Endothelial cell of umbilical vein (primary cell): ENCODE data around the gene TSPEAR. TPM values are rescaled to one million over a fixed set of nuclear protein-coding genes. Genes with fewer than 3 reads are reported as not detected.

Experiments
- BruUV-seq: library from RNA; stranded (reverse); fragments of 400-500 nt; replicated peaks from 2 replicates; lab custom pipeline; 2021; lab: Mats Ljungman, UMichigan
- CTCF ChIA-PET: fragments of 300-600, 350-600 bp; sonication (Branson Sonifier 250); formaldehyde crosslinking; loops from one replicate; lab custom pipeline; 2021; ENCODE audit warnings: antibody characterized with exemption, inconsistent platforms; lab: Charles Lee
- POLR2A ChIA-PET: fragments of 300-600, 350-600 bp; sonication (Branson Sonifier 250); formaldehyde crosslinking; loops from one replicate; lab custom pipeline; 2021; ENCODE audit warnings: antibody characterized with exemption, inconsistent platforms; lab: Charles Lee
- DNase-seq: peaks from one replicate; pipeline ENCODE4 v3.0.0-alpha.2; 2011; ENCODE audit warnings: low read depth, low spot score
- FAIRE-seq: peaks from 2 replicates; lab custom pipeline; 2011; peaks lifted over from hg19 to GRCh38; lab: Jason Lieb, UNC
- H2AFZ ChIP-seq: 2 replicates; pipeline ENCODE4 v1.6.0; 2012; ENCODE audit warnings: low read depth, low read length, control low read depth, inconsistent platforms
- H3K27ac ChIP-seq: 2 replicates; pipeline ENCODE4 v1.5.1; 2011; ENCODE audit warnings: low read depth, mild to moderate bottlenecking, control low read depth, low read length, moderate library complexity; ENCODE audit not compliant: insufficient read depth
- H3K27me3 ChIP-seq, 2 experiments: 2 replicates each; pipeline versions ENCODE4 v1.6.0 to v1.6.1; 2011; ENCODE audit warnings: low read length in 2 of 2, mixed read lengths in 1 of 2; ENCODE audit not compliant: control insufficient read depth in 2 of 2, insufficient read depth in 2 of 2
- H3K36me3 ChIP-seq, 2 experiments: 2 replicates in 1 of 2; 3 replicates in 1 of 2; pipeline ENCODE4 v1.5.1; 2011; ENCODE audit warnings: low read length in 2 of 2, mild to moderate bottlenecking in 1 of 2, moderate library complexity in 1 of 2; ENCODE audit not compliant: control insufficient read depth in 2 of 2, insufficient read depth in 2 of 2; ENCODE audit errors: extremely low read depth in 1 of 2
- H3K4me1 ChIP-seq: 3 replicates; pipeline ENCODE4 v1.5.1; 2011; ENCODE audit warnings: mild to moderate bottlenecking, low read length; ENCODE audit not compliant: control insufficient read depth, insufficient read depth; ENCODE audit errors: extremely low read depth
- H3K4me2 ChIP-seq: 2 replicates; pipeline ENCODE4 v1.6.1; 2011; ENCODE audit warnings: low read length, control low read depth, mixed read lengths; ENCODE audit not compliant: insufficient read depth
- H3K4me3 ChIP-seq, 3 experiments: fragments of 200-600 bp in 1 of 3; sonication (generic), shearing (Covaris generic) in 1 of 3; replicated peaks in 1 of 3; 2 replicates each; pipeline ENCODE4 v1.5.1; 2011 to 2016; ENCODE audit warnings: control low read depth in 3 of 3, low read length in 3 of 3, mild to moderate bottlenecking in 2 of 3, inconsistent platforms in 1 of 3, low read depth in 1 of 3, moderate library complexity in 1 of 3; ENCODE audit not compliant: insufficient read depth in 1 of 3
- H3K79me2 ChIP-seq: 2 replicates; pipeline ENCODE4 v1.6.0; 2012; ENCODE audit warnings: low read length, inconsistent platforms; ENCODE audit not compliant: control insufficient read depth, insufficient read depth
- H3K9ac ChIP-seq: replicated peaks from 2 replicates; pipeline ENCODE3; 2011; ENCODE audit warnings: low read length, control low read depth; ENCODE audit not compliant: insufficient read depth; ENCODE audit errors: extremely low read depth
- H3K9me1 ChIP-seq: replicated peaks from 3 replicates; pipeline ENCODE4 v1.6.0; 2011; ENCODE audit warnings: mild to moderate bottlenecking, low read length; ENCODE audit not compliant: control insufficient read depth, insufficient read depth; ENCODE audit errors: extremely low read depth
- H3K9me3 ChIP-seq: replicated peaks from 2 replicates; pipeline ENCODE4 v1.5.1; 2012; ENCODE audit warnings: low read length, inconsistent platforms; ENCODE audit not compliant: control insufficient read depth, insufficient read depth
- H4K20me1 ChIP-seq: replicated peaks from 2 replicates; pipeline ENCODE3; 2011; ENCODE audit warnings: mild to moderate bottlenecking, low read length; ENCODE audit not compliant: control insufficient read depth, insufficient read depth; ENCODE audit errors: extremely low read depth
- CTCF ChIP-seq, 2 donors: IDR thresholded peaks; 1 replicate in 1 of 2; 2 replicates in 1 of 2; pipeline ENCODE4 v1.5.1; 2011; ENCODE audit warnings: low read length in 2 of 2, mild to moderate bottlenecking in 2 of 2, moderate library complexity in 2 of 2, control low read depth in 1 of 2, inconsistent platforms in 1 of 2, low read depth in 1 of 2; ENCODE audit not compliant: insufficient read depth in 1 of 2; ENCODE audit errors: extremely low read depth in 1 of 2
- EZH2 ChIP-seq: IDR thresholded peaks from 2 replicates; pipeline ENCODE4 v1.6.1; 2012; ENCODE audit warnings: borderline replicate concordance, low read depth, mild to moderate bottlenecking, moderate library complexity, low read length, inconsistent platforms; ENCODE audit not compliant: severe bottlenecking
- FOS ChIP-seq: IDR thresholded peaks from 2 replicates; pipeline ENCODE4 v1.6.1; 2011; ENCODE audit warnings: mild to moderate bottlenecking, low read length, moderate library complexity, borderline replicate concordance; ENCODE audit not compliant: insufficient read depth
- GATA2 ChIP-seq: IDR thresholded peaks from 2 replicates; pipeline ENCODE4 v1.7.0; 2011; ENCODE audit warnings: low read depth, mild to moderate bottlenecking, moderate library complexity, mixed read lengths, low read length; ENCODE audit not compliant: insufficient read length, insufficient read depth
- JUN ChIP-seq: IDR thresholded peaks from 2 replicates; pipeline ENCODE4 v1.6.1; 2011; ENCODE audit warnings: borderline replicate concordance, low read depth; ENCODE audit not compliant: insufficient read length, insufficient read depth
- MAX ChIP-seq: IDR thresholded peaks from 2 replicates; pipeline ENCODE4 v1.6.1; 2011; ENCODE audit not compliant: insufficient read depth, insufficient read length
- MYC ChIP-seq: IDR thresholded peaks from one replicate; pipeline ENCODE4 v1.6.1; 2011; ENCODE audit warnings: mild to moderate bottlenecking, low read depth, low read length
- POLR2A ChIP-seq: IDR thresholded peaks from 2 replicates; pipeline ENCODE4 v1.6.1; 2012; ENCODE audit warnings: low read depth, mild to moderate bottlenecking, control low read depth, low read length
- POLR2AphosphoS5 ChIP-seq: IDR thresholded peaks from 2 replicates; pipeline ENCODE4 v1.6.1; 2012; ENCODE audit warnings: low read depth, mild to moderate bottlenecking, control low read depth, low read length, moderate library complexity; ENCODE audit not compliant: insufficient read depth
- dilution Hi-C: fragments of 300-500 bp; cut with MboI; formaldehyde crosslinking; loops from one replicate; pipeline ENCODE4 v1.15.0; 2019; ENCODE audit warnings: low sequenced_read_pairs; ENCODE audit not compliant: extremely low pct_ligation_motif_present
- intact Hi-C: fragments of 100-400 bp; cut with micrococcal nuclease; formaldehyde crosslinking; loops from one replicate; pipeline ENCODE4 v1.10.0; 2022
- polyA plus RNA-seq, 4 experiments: library from polyadenylated mRNA; depleted of rRNA in 3 of 4; stranded (reverse) in 3 of 4; unstranded in 1 of 4; fragments of >200 nt; gene quantifications; 2 replicates each; pipeline versions ENCODE4 v1.2.1 to v1.2.3, GENCODE V29; 2011 to 2012; ENCODE audit warnings: missing spikeins in 1 of 4
- total RNA-seq: library from RNA; stranded (reverse); gene quantifications from 2 replicates; pipeline ENCODE4 v1.2.3, GENCODE V29; 2021

Gene TSPEAR
- total and polyA plus RNA-seq, 2 donors (not counting 3 experiments of a cell fraction or from before 2014, with no cell fraction given): 0.01 TPM; not detected in 1

- Histone ChIP-seq H3K36me3 (no peaks in the 10 kb centered on the region), H2AFZ (no peak overlapping the region), H3K9ac (no peak overlapping the region), H3K79me2 (no peaks in the 10 kb centered on the region), H3K27ac (no peak overlapping the region), H3K9me3 (no peaks in the 10 kb centered on the region), H3K4me3 (no peak overlapping the region), H3K27me3 (peaks cover 41% of the 10 kb centered on the region in 2 experiments), H3K4me2 (no peak overlapping the region), H4K20me1 (no peaks in the 10 kb centered on the region), H3K4me1 (no peaks in the 10 kb centered on the region), H3K9me1 (no peaks in the 10 kb centered on the region)
- FAIRE-seq (no peak), DNase-seq (no peak)
- intact Hi-C loops: no loop called here
- TF ChIP-seq MYC (no peak), POLR2A (no peak), EZH2 (no peak), JUN (no peak), FOS (no peak), GATA2 (no peak), CTCF (IDR thresholded peaks at IDR 0.05; ENCODE audit: extremely low read depth in 1 of 2, insufficient read depth in 1 of 2, low read depth in 1 of 2, low read length in 2 of 2) (no peak), MAX (no peak), POLR2AphosphoS5 (no peak)
- CTCF ChIA-PET: interaction anchor here (0.9 kb wide), 1 partner anchor 93 kb away, joined by 3 read pairs; no protein-coding TSS in a partner anchor
- dilution Hi-C loops: no loop called here
- BruUV-seq: no TSS peak
- POLR2A ChIA-PET: no interaction called here
Observed at GRCh38 chr21:44699502-44700001, 11.8 kb downstream of the TSPEAR start.
